Mucosa of stomach (tissue), 1 donor: ENCODE data around the gene RPL36AL.

Source experiments
- H3K27me3 ChIP-seq: one replicate; pipeline ENCODE4 v1.7.0; 2013; ENCODE audit warnings: mild to moderate bottlenecking, low read length; ENCODE audit not compliant: control insufficient read depth, insufficient read depth
- H3K36me3 ChIP-seq: one replicate; pipeline ENCODE4 v1.7.0; 2013; ENCODE audit warnings: low read length; ENCODE audit not compliant: control insufficient read depth, insufficient read depth
- H3K4me1 ChIP-seq: one replicate; pipeline ENCODE4 v1.7.0; 2013; ENCODE audit warnings: mild to moderate bottlenecking, low read length; ENCODE audit not compliant: control insufficient read depth, insufficient read depth
- H3K4me3 ChIP-seq: one replicate; pipeline ENCODE4 v1.7.0; 2013; ENCODE audit warnings: low read length
- H3K9ac ChIP-seq: one replicate; pipeline ENCODE4 v1.7.0; 2013; ENCODE audit warnings: mild to moderate bottlenecking, low read length, moderate library complexity
- H3K9me3 ChIP-seq: one replicate; pipeline ENCODE4 v1.7.0; 2013; ENCODE audit warnings: mild to moderate bottlenecking, low read length, moderate library complexity; ENCODE audit not compliant: control insufficient read depth
- donor health status: Pancreatic carcinoma.

Gene RPL36AL

DNA sequence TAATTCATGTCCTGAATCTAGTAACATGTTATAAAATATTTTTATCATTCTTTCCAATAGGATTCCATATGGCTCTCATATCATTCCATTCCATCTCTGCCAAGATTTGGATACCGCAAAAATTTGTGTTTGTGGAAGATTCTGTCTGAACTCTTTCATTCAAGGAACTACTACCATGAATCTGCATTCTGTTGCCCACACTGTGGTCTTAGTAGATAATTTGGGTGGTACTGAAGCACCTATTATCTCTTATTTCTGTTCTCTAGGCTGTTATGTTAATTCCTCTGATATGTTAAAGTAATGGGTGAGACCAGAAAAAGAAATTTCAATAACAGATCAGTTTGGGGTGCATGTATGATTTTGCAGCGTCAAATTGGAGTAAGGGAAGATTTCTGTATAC lies 6.2 kb downstream of the RPL36AL start:
- no peaks in the 10 kb centered on the region for H3K4me1 ChIP-seq
- no peak overlapping the region for H3K4me3 ChIP-seq
- H3K36me3 ChIP-seq: no peaks in the 10 kb centered on the region
- H3K27me3 ChIP-seq: no peaks in the 10 kb centered on the region
- no peaks in the 10 kb centered on the region for H3K9me3 ChIP-seq
- H3K9ac ChIP-seq: no peak overlapping the region

DNA sequence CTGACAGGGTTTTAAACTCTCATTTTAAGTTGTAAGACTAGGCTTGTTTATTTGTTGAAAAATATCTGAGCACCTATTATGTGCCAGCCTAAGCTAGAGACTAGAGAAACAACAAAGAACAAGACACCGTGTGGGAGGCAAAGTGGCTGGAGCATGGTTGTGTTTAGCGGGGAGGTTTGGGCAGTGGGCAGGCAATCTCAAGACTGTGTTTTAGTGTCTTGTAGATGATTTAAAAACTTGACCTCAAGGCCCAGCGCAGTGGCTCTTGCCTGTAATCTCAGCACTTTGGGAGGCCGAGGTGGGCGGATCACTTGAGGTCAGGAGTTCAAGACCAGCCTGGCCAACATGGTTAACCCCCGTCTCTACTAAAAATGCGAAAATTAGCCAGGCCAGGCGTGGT lies 7.8 kb downstream of the RPL36AL start:
- Histone ChIP-seq H3K36me3 (no peaks in the 10 kb centered on the region), H3K27me3 (no peaks in the 10 kb centered on the region), H3K4me3 (no peak overlapping the region), H3K4me1 (no peaks in the 10 kb centered on the region), H3K9me3 (no peaks in the 10 kb centered on the region), H3K9ac (no peak overlapping the region)

DNA sequence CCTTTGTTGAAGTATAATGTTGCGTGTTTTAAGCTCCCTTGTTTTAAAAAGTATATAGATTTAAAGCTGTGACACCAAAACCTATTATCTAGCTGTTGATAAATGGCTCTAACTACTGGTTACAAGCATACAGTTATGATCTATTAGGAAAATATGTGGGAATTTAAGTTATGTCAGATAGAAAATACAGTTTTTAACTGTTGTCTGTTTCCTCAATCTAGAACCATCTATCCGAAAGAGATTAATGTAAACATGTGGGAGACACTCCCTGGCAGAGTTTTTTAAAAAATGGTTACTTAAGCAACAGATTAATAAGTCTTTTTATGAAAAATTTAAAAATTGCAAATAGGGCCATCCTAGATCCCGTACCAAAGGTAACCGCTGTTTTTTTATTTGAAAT lies 8.2 kb downstream of the RPL36AL start:
- Histone ChIP-seq H3K4me3 (no peak overlapping the region), H3K9me3 (no peaks in the 10 kb centered on the region), H3K4me1 (no peaks in the 10 kb centered on the region), H3K36me3 (no peaks in the 10 kb centered on the region), H3K9ac (no peak overlapping the region), H3K27me3 (no peaks in the 10 kb centered on the region)

DNA sequence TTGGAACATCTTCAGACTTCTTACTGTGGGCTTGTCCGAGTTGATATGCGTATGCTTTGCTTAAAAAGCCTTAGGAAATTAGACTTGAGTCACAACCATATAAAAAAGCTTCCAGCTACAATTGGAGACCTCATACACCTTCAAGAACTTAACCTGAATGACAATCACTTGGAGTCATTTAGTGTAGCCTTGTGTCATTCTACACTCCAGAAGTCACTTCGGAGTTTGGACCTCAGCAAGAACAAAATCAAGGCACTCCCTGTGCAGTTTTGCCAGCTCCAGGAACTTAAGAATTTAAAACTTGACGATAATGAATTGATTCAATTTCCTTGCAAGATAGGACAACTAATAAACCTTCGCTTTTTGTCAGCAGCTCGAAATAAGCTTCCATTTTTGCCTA lies 12.8 kb downstream of the RPL36AL start:
- Histone ChIP-seq H3K27me3 (no peaks in the 10 kb centered on the region), H3K4me3 (no peak overlapping the region), H3K4me1 (no peaks in the 10 kb centered on the region), H3K9me3 (no peaks in the 10 kb centered on the region), H3K9ac (no peak overlapping the region), H3K36me3 (no peaks in the 10 kb centered on the region)

DNA sequence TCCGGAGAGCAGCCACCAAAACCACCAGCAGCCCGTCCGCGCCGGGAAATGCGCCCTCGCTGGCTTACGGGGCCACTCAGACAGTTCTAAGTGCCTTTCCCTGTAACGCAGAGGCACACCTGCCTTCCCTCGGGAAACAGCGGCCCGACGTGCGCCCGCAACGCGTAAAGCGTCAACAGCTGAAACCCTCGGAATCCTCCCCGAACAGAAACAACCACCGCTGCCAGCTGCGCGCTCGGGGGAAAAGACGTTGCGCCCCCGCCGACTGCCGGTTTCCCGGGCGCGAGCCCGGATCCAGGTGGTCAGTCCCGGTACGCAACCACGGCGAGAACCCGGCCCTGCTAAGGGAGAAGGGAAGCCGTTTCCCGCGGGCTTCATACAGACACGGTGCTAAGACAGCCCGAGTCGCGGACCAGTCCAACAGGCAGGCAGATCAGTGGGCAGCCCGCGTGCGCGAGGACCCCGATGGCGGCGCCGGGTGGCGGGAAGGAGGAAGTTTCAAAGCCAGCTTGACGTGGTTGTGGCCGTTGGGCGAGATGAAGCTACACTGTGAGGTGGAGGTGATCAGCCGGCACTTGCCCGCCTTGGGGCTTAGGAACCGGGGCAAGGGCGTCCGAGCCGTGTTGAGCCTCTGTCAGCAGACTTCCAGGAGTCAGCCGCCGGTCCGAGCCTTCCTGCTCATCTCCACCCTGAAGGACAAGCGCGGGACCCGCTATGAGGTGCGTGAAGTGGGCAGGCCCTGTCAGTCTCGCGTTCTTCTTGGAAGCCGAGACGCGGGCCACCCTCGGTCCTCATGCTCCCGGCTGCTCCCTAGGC lies 21.7 kb downstream of the RPL36AL start, which contains the start of gene LRR1:
LRR1 (plus strand) TSS at position 456 of the 816 bp plus-strand sequence; CDS start at position 537, 81 bp downstream.
- no peaks in the 10 kb centered on the region for H3K27me3 ChIP-seq
- H3K36me3 ChIP-seq: no peaks in the 10 kb centered on the region
- peak within 1 kb of the TSS; percentile 89 for H3K4me3 ChIP-seq
- H3K4me1 ChIP-seq: peaks cover 2% of the 10 kb centered on the region
- H3K9me3 ChIP-seq: no peaks in the 10 kb centered on the region
- H3K9ac ChIP-seq: peak within 1 kb of the TSS; percentile 97

DNA sequence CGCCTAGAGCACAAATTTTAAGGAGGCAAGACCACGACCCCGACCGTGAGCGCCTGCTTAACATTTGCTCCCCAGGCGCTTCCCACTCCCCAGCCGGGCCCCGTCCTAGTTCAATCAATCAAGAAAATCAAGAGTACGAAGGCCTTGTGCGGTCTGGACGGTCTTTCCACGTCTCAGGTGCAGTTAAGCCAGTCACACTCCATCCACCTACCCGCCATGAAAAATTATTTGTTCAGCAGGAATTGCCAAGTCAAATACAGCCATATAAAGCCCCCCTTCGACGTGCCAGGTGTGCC lies 22.3 kb downstream of the RPL36AL start:
- H3K4me3 ChIP-seq: peak overlapping the region; percentile 89
- H3K27me3 ChIP-seq: no peaks in the 10 kb centered on the region
- peaks cover 7% of the 10 kb centered on the region for H3K4me1 ChIP-seq
- H3K36me3 ChIP-seq: no peaks in the 10 kb centered on the region
- H3K9ac ChIP-seq: peak overlapping the region; percentile 97
- no peaks in the 10 kb centered on the region for H3K9me3 ChIP-seq

DNA sequence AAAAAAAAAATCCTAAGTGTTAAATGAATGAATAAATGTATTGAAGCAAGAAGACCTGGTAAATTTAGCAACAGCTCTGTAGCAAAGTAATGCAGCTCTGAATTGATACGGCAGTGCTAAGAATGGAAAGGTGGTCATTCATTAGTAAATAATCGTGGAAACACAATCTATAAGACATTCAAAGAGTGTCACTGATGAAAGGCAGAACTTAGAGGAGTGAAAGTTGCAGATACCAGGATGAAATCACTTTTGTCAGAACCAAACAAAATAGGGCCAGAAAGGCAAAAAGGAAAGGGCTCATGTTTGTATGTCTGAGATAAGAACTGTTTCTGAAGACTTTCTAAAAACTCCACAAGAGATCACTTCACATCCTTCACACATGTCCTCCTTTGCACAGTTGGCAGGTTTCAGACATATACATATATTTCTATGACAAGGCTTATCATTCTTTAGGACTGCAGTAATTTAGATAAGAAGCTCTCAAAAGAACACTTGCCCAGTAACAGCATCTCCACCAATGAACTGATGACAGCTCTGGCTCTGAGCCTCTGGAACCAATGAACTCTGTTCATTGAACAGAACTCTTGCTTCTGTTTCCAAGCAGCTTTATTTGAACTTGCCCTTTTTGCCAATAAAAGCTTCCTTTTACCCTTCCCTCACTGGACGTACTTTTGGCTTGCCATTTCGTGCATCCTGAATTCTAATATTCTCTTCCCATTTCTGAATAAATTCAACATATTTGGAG lies 25.9 kb downstream of the RPL36AL start:
- Histone ChIP-seq H3K27me3 (no peaks in the 10 kb centered on the region), H3K9me3 (no peaks in the 10 kb centered on the region), H3K4me3 (no peak overlapping the region), H3K4me1 (peaks cover 8% of the 10 kb centered on the region), H3K36me3 (no peaks in the 10 kb centered on the region), H3K9ac (no peak overlapping the region)

DNA sequence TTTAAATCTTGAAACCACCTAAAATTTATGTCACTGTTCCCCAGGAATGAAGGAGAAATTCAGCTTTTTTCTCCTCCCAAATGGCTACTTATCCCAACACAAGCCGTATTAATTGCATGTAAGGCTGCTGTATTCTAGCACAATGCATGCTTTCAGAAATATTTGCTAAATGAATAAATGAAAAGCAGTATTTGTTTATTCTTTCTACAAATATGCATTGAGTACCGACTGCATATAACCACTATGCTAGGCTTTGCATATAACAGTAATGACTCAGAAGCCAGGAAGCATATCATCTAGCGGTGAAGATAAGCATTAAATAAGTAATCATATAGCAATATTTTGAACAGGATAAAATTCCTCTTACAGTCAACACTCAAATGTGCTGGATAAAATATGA lies 27.4 kb downstream of the RPL36AL start:
- no peaks in the 10 kb centered on the region for H3K27me3 ChIP-seq
- no peak overlapping the region for H3K9ac ChIP-seq
- no peak overlapping the region for H3K4me3 ChIP-seq
- H3K4me1 ChIP-seq: peaks cover 8% of the 10 kb centered on the region
- no peaks in the 10 kb centered on the region for H3K9me3 ChIP-seq
- H3K36me3 ChIP-seq: no peaks in the 10 kb centered on the region

DNA sequence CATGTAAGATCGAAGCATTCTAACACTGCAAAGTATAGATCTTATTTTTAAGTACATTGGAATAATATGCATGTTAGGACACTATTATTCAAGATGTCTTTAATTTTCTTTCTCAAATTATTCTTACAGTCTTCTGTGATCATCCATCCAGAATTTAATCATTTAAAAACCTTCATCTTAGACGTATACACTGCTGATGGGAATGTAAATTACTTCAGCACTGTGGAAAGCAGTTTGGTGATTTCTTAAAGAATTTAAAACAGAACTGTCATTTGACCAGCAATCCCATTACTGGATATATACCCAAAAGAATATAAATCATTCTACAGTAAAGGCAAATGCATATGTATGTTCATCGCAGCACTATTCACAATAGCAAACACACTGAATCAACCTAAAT lies 31.0 kb downstream of the RPL36AL start:
- H3K9me3 ChIP-seq: no peaks in the 10 kb centered on the region
- no peak overlapping the region for H3K9ac ChIP-seq
- H3K4me3 ChIP-seq: no peak overlapping the region
- no peaks in the 10 kb centered on the region for H3K27me3 ChIP-seq
- H3K4me1 ChIP-seq: peaks cover 10% of the 10 kb centered on the region
- peaks cover 1% of the 10 kb centered on the region for H3K36me3 ChIP-seq

DNA sequence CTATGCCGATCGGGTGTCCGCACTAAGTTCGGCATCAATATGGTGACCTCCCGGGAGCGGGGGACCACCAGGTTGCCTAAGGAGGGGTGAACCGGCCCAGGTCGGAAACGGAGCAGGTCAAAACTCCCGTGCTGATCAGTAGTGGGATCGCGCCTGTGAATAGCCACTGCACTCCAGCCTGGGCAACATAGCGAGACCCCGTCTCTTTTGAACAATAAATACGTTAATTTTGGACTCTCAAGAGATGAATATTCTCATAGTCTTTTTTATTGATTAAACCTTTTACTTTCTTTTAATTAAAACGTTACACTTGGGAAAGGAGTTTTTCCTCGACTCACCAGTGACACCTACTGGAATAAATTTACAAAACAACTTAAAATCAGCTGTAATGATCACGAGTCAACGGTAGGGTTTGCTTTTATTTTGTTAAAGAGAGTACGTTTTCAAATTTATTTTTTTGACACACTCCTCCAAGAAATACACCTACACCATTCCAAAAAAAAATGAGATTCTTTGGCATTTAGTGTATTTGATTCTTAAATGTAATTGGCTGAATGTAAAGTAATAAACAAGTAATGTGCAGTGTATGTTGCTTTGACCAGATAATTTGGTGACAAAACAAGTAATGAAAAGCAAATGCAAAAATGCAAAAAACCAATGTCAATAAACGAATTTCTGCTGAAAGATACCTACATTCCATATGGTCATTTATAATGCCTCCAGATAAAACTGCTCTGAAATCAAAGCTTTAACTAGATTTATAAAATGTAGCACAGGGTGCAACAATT lies 33.6 kb downstream of the RPL36AL start:
- no peak overlapping the region for H3K4me3 ChIP-seq
- no peaks in the 10 kb centered on the region for H3K27me3 ChIP-seq
- H3K9me3 ChIP-seq: no peaks in the 10 kb centered on the region
- peaks cover 15% of the 10 kb centered on the region for H3K4me1 ChIP-seq
- no peak overlapping the region for H3K9ac ChIP-seq
- peaks cover 8% of the 10 kb centered on the region for H3K36me3 ChIP-seq

DNA sequence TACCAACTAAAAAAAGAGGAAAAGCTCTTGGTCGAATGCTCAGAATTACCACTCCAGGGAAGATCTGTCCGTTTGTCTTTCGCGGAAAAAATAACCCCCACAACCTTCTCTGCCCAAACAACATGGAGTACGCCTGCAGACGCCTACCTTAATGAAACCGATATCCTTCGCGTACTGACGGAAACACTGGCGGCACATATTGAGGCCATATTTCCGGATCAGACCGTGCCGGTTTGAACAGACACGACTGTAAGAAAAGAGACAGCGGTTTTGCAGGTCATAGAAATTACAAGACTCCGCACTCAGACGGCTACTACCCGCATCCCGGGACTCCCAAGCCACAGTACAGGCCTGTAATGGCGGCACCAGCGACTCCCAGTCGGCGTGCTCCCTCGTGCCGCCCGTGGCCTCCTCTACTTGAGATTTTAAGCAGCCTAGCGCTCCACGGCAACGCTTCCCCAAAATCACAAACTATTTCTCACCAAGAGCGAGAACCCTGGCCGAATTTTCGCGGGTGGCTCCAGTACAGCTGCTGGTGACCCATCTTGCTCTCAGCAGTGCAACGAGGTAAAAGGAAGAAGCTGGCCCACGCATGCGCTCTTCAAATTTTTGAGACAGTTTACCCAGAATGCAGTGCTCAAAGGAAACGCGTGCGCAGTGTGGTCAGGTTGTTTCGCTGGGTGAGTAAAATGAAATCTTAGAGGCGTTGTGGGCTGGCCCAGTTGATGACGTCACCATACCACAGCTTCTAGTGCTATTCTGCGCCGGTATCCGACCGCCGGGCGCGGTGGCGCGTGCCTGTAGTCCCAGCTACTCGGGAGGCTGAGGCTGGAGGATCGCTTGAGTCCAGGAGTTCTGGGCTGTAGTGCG lies 34.4 kb downstream of the RPL36AL start, which contains the start of gene RPS29:
RPS29 (minus strand) TSS at position 578 of the 870 bp plus-strand sequence; CDS start at position 544, 34 bp downstream.
- Histone ChIP-seq H3K4me3 (peak within 1 kb of the TSS; percentile 96), H3K36me3 (peaks cover 8% of the 10 kb centered on the region), H3K9ac (peak within 1 kb of the TSS; percentile 97), H3K27me3 (no peaks in the 10 kb centered on the region), H3K9me3 (no peaks in the 10 kb centered on the region), H3K4me1 (peaks cover 15% of the 10 kb centered on the region)
